HPDE6-E6E7 (cell line): ENCODE measurements around the gene CRYL1.

Source experiments
- DNase-seq: peaks from one replicate; pipeline ENCODE4 v3.0.0; 2011; ENCODE audit warnings: missing footprints; ENCODE audit errors: extremely low spot score

Gene CRYL1

DNA sequence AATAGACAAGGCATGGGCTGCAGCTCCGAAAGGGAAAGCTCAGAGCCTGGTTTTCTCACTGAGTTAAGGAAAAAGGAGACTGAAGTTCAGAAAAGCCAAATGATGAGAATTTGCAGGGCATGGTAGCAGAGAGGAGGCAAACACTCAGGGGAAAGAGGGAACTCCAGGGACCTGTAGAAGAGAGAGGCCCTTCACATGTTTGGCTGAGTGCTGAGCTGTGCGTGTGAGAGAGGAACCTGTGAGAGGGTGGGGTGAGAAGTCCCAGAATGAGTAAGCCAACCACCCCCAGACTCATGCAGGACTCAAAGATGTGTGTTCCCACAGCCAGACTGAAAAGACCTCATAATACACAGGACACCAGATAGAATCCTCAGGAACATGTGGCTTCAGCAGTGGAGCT, 2.8 kb upstream of the CRYL1 start:
- DNase-seq, result no peak

DNA sequence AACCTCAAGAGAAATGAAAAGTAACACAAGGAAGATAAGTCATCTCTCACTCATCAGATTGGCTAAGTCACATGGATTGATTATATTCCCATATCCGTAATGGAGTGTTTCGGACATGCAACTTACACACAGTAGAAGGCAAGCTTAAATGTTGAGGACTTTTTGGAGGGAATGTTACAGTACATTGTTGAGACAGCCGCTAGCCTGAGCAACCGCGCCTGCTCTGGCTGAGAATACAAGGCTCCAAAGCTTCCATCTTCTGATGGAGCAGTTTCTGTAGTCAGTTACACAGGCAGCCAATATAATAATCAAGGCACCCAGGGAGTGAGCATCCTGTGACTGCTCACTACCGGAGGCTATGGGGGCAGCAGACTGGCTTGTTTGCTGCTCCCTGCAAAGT, 1.0 kb upstream of the CRYL1 start:
- DNase-seq, result no peak

DNA sequence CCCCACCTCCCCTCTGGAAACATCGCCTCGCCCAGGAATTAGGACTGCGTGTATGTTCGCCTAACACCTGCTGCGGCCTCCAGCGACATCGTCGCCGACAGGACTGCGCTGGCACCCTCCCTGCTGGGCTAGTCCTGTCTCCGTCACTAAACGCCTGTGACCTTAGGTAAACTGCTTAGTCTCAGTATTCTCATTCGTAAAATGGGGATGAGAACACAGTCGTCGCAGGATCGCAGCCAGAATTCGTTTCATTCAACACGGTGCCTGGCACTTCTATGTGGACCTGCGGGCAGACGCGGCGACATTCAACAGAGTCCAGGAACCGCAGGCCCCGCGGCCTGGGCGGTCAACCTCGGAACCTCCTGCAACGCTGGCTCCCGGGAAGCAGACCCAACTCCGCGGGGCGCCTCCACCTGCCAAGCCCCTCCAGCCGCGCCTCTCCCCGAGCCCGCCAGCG, 485 bp downstream of the CRYL1 start:
- no peak for DNase-seq

DNA sequence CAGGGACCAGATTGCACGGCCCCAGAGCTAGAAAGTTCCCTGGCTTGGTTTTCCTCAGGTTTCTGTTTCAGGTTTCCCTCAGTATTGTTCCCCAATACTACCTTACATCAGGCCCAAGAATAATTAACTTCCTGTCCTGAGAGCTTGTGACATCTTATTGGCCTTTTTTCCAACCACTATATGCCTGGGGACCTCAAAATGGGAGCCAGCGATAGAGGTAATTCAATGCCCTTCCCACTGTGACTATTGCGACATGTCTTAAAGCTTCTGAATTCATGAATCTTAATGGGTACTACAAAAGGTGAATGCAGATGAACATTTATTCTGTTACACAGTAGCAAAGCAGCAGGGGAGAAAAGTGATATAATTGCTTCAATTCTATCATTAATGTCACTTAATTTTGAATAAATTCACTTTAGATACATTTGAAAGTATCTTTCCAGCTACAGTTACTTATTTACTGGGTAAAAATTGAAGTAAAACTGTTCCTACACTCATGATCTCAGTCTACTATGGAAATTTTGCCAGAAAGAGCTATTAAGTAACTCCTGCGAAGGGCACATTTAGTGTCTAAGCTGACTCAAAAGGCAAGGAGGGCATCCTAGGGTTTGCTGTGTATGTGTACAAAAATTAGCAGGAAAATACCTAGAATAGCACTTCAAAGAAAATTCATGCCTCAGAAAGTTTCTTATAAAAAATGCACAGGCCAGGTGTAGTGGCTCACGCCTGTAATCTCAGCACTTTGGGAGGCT, 4.1 kb downstream of the CRYL1 start:
- DNase-seq, result no peak

DNA sequence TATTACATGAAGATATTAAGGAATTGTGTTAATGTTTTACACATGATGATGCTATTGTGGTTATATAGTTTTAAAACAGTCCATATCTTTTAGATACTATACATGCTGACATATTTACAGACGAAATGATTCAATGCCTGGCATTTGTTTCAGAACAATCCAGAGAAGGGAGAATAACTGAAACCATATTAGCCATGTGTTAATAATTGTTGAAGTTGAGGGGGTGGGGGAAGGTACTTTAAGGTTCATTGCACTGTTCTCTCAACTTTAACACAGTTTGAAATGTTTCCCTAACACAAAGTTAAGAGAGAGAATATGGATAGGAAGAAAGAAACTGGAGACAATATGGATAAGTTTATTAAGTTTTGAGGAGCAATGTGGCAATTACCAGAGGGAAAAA, 5.8 kb downstream of the CRYL1 start:
- no peak for DNase-seq

DNA sequence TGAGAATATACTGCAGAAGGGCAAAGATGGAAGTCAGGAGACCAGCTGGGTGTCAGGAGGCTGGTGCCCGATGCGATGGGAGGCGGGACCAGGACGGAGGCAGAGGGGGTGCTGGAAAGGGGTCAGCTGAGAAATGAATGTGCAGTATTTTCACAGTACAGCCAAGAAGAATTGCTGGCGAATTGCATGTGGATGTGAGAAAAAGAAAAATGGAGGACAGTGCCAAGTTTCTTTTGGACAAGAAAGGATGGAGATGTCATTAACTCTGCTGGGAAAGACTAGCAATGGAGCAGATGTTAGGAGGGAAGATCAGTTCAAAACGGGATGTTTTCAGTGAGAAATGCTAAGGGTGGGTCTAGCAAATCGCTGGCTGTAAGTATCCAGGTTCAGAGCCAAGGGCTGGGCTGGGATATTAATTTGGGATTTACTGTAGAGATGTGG, 7.0 kb downstream of the CRYL1 start:
- no peak for DNase-seq

DNA sequence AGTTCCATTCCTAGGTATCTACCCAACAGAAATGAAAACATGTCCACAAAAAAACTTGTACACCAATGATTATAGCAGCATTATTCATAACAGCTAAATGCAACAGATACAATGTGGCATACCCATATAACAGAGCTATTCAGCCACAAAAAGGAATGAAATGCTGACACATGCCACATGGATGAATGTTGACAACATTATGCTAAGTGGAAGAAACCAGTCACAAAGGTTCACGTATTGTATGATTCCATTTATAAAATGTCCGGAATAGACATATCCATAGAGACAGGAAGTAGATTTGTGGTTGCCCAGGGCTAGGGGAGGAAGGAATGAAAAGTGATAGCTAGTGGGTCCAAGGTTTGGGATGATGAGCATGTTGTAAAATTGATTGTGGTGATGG, 10.8 kb downstream of the CRYL1 start:
- DNase-seq, result no peak

DNA sequence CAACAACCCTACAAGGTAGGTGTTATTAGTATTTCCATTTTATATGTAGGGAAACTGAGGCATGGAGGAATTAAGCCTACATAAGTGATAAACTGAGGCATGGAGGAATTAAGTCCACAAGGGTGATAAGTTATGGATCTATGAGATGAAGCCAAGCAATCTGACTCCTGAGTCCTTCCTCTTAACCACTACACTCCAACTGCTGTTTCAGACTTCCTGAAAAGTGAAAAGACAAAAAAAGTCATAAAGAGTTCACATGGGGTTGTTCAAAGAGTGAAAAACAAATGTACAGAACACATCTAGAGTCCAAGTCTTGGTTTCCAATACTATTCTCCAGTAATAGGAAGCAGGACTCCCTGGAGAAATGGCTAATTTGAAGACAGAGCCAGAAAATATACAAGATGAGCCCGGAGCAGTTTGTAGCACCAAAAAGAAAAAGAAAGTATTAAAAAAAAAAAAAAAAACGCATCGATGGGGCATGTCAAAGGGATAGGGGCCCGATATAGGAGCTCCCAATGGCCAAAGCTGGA, 12.1 kb downstream of the CRYL1 start:
- no peak for DNase-seq

DNA sequence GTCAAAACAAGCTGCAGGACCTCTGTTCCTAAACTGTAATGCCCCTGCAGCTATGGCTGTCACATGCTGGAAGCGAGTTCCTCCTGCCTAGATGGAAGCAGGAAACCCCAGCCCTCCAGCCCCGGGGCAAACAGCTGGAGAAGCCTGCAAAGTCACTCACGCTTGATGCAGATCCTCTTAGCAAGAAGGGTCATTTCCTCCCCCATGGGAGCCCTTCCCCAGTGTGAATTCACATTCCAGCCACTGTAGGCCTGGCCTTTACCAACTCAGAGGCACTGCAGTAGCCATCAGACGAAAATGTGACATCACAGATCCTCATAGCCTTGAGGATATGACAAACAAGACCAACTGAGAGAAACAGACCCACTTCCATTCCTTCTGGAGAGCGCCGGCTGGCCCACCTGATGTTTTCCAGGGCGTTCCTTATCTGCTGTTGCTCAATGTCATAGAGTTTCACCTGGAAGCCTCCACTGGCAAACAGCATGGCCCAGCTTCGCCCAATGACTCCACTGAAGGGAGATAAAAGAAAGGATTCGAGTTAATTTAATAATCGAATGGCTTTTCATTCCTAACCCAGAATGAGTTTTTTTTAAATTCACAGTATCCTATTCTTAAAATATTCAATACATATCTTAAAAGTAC, 13.5 kb downstream of the CRYL1 start:
- DNase-seq, result no peak

DNA sequence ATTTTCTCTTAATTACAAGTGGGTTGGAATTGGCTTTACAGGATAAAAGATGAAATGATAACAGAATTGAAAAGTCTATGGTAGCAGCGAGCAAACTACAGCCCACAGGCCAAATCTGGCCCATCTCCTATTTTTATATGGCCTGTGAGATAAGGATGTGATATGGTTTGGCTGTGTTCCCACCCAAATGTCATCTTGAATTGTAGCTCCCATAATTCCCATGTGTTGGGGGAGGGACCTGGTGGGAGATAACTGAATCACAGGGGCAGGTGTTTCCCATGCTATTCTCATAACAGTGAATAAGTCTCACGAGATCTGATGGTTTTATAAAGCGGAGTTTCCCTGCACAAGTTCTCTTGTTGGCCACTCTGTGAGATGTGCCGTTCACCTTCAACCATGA, 19.0 kb downstream of the CRYL1 start:
- no peak for DNase-seq

DNA sequence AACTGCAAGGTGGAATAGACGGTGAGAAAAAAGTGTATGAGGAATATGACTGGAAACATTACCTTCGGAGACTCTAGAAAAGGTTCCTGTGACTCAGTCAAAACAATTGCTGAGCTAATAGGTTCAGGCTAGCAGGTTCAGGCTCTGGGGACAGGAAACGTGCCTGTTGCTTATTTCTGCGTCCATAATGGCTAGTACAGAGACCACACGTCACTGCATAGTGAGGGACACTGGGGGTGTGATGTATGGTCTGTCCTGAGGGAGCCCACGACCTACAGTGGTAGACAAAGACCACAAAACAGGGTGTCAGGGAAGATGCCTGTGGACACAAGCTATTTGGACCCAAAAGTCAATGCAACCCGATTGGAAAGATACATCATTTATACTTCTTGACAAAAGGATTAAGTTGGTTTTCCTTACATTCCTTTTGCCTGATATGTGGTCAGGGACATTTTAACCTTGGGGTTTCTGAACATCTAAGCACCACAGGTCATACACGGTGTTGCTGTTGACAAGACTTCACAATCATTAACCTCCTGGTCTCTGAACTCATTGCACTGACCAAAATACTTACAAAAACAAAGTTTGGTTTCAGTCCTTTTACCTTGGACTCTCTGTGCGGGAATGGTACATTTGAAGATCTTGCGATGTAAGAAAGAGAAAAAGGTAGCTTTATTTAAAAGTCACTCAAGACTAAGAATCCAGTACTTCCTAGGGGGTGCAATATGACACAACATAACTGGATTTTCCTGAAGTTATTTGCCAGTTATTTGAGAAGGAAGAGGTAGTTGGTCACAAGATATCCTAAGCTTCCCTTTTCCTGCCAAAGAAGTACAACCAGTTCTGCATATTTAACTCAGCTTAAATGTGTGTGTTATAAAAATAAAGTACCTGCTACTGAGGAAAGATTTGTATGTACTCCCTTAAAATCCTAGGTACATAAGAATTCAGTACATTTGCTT, 20.0 kb downstream of the CRYL1 start:
- no peak for DNase-seq

DNA sequence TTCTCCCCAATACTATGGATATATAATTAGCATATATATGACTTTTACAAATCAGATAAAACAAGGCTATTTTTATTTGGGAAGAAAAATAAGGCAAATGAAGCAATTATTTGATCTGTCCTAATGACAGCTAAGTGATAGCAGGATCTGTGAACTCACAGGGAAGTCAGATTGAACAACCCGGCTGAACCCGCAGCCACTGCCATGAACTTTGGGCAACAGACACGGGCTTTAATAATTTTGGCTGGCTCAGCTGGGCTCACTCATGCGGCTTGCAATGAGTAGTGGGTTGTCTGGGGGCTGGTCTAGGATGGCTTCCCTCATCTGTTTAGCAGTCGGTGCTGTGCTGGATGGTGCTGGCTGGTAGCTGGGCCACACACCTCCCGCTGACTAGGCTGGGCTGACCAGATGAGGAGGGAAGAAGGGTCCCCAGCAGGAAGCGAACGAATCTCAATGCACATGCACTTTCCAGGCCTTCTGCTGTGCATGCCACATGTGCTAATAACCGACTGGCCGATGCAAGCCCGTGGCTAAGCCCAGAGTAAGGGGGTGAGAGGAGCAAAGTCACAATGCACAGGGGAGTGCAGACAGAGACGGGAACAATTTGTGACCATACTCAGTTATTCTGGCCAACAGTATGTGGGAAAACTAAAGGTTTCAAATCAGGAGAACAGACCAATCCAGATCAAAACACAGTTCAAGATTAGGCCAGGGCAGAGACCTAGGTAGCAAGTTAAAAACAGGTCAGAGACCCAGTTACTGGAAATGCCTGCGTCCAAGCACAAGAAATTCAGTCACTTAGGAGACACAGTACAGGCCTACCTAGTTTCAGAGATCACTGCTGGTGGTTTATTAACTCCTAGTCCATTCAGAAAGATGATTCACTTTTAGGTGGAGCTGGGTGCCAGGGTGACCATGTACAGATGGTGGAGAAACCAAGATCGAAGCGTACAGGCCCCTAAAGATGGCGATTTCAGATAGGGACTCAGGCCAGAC, 22.3 kb downstream of the CRYL1 start:
- no peak for DNase-seq

DNA sequence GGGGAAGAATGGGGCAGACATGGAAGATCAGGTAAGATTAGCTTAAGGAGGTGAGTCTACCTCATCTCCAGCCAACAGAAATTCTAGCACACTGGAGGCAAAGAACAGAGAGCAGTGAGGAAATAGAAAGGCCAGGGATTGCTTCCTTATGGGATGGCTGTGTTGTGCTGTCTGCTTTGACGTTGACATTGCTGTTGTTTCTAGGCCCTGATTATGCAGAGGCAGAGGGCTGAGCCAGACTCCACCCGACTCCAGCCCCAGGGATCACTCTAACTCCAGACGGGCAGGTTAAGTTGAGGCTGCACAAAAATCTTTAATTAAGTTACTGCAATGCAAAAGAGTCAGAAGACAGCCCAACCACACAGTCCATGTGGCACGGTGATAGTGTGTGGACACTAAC, 24.1 kb downstream of the CRYL1 start:
- no peak for DNase-seq

DNA sequence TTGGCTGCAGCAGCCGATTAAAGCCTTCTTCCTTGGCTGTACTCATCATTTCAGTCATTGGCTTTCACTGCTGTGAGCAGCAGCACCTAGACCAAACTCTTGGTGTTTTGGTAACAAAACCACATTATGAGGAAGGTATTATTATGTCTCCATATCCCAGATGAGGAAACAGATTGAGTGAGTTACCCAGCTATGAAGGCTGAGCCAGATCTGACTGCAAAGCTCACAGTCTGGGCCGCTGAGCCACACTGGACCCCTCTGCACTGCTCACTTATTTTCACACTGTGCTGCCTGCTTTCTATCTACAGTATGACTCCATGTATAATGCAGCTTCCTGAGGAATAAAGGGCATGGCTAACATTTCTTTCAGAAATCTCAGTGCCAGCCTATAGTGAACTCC, 24.5 kb downstream of the CRYL1 start:
- no peak for DNase-seq

DNA sequence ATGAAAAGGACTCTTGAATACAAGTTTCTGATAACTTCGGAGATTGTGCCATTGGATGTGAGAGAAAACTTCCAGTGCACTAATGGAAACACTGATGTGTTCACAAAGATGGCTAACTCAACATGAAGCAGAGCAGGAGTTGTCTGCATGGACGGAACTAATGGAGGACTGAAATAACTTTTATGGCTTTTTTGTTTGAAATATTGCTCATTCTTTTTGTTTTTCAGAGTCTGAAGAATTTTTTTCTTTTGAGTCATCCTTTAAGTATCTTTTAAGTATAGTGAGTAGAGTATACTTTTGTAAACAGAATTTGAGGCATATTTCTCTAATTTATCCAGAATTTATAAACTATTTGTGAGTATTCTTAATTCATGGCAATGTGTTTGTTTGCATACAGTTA, 25.7 kb downstream of the CRYL1 start:
- DNase-seq, result no peak

DNA sequence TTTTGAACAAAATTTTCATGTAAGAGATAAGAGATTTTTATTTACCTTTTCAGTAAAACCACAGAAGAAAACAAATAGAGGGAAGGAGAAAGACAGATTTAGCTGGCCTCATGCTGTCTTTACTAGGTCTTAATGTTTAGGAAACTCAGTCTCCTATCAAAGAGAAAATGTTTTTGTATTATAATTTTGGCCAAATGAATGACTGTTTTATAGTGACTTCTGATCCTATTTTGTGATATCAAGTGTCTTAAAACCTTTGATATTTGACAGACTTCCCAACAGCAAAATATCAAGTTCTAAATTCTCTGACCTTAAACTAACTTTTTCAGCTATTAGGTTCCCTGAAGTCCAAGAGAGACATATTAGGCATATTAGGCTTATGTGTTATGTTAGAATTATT, 27.0 kb downstream of the CRYL1 start:
- DNase-seq, result no peak

DNA sequence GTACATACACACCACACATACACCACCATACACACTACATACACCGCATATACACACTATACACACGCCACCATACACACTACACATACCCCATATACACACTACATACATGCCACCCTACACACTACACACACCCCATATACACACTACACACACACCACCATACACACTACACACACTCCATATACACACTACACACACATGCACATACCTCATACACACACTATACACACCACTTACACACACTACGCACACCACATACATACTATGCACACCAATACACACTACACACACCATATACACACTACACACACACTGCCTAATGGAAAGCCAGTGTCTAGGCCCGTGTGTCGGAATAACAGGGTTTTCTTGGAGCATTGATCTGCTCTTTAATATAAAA, 27.5 kb downstream of the CRYL1 start:
- no peak for DNase-seq

DNA sequence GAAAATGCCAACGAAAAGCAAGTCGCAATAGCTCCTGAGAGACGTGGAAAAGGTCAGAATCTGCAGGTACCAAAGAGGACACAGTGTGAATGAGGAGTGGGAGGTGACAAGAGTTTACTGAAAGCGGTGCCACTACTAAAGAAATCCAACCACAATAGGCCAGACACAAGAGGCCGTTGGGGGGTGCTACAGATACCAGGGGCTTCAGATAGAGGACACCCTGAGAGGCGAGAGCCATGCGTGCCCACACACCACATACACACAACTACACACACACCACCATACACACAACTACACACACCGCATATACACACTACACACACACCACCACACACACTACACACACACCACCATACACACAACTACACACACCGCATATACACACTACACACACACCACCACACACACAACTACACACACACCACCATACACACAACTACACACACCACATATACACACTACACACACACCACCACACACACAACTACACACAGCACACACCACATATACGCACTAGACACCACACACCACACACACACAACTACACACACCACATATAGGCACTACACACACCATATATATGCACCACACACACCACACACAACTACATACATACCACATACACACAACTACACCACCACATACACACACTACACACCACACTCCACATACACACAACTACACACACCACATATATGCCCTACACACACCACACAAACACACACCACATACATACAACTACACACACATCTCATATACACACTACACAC, 28.5 kb downstream of the CRYL1 start:
- no peak for DNase-seq

DNA sequence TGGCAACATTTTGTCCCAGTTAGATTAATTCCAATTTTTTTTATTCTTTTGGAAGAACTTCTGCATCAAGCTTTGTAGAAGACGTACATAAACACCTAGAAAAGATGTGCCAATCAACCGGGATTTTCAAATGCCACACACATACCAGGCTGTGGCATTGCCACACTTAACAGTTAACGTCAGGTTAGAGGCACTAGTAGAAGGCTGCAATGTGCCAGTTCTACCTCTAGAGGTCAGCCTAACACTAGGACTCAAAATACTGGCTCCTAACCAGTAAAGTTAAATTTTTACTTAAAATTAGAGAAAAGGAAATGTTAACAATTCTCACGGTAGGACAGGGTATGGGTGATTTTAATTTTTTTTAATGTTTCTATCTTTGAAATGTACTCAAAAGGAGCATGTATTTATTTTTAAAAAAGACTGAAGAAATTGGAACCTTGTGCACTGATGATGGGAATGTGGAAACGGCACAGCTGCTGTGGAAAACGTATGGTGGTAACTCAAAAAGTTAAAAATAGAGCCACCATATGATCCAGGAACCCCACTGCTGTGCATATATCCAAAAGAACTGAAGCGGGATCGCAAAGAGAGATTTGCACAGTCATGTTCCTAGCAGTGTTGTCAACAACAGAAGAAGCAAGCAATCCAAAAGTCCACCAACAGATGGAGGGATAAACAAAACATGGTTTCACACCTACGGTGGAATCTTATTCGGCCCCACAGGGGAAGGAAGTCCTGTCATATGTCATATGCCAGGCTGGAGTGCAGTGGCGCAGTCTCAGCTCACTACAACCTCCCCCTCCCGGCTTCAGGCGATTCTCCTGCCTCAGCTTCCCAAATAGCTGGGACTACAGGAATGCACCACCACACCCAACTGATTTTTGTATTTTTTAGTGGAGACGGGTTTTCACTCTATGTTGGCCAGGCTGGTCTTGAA, 30.3 kb downstream of the CRYL1 start:
- DNase-seq, result no peak
